ENCODE results near the gene SPAG17.

The SPAG17 gene

DNA sequence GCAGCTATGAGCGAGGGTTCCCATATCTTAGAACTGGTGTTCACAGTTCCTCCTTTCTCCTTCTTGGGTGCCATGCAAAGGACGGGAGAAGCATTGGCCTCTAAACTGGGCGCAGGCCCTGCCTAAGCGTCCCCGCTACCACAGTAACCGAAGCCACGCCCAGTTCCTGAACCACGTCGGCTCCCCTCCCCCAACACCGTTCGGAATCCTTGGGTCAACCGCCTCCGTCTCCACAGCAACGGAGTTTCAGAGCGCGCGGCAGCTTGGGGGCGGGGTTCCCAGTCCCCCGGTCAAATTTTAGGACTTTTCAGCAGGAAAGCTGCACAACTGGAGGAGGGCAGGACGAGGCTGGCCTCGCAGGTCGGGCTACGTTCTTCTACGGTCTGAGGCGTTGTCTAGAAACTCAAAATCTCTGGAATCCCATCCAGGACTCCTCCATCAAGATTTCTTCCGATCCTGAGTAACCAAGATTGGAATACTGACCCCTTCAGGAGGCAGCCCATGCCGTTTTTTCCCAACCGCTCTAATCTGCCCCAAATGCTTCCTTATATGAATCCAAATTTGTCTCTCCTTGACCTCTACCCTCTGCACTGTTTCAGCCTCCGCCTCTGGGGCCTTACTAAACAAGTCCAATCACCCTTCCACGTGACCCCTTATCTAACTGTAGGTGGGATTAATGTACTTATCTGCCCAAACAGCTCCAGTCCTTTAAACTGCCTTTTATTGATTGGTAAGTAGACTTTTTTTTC, at the start of gene SPAG17:
Gene SPAG17, minus strand, starts transcription at position 145 of the 749 bp plus-strand sequence. Its CDS starts 71 bp downstream, at position 74.
- peak in 1 of 2 experiments; percentile 19 for DNase-seq

GRCh38 chr1:118225471-118225870, 40.4 kb upstream of the SPAG17 start:
- no peak for DNase-seq

DNA sequence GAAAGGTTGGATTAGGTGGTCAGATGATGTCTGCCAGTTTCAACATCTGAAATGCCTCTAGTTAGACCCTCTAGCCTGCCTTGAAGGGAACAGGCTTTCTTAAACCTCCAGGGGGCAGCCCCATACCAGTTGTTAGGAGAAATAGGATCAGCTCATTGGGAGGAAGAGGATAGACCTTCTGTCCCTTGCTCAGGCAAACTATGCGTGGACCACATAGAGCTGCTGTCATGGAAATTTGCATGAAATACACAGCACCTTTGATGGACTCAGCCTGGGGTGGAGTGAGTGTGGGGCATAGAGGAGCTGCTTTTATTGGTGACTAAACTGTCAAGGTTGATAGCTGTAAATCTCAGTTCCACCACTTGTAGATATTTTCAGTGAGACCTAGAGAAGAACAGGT, 38.4 kb upstream of the SPAG17 start:
- DNase-seq, result no peak

GRCh38 chr1:118219438-118219837, 34.4 kb upstream of the SPAG17 start:
- no peak for DNase-seq

- no peak for DNase-seq
Observed at GRCh38 chr1:118217141-118217838, 32.3 kb upstream of the SPAG17 start.

GRCh38 chr1:118214866-118215265, 29.8 kb upstream of the SPAG17 start:
- DNase-seq, result no peak

GRCh38 chr1:118210723-118211110, 25.7 kb upstream of the SPAG17 start:
- no peak for DNase-seq

DNA sequence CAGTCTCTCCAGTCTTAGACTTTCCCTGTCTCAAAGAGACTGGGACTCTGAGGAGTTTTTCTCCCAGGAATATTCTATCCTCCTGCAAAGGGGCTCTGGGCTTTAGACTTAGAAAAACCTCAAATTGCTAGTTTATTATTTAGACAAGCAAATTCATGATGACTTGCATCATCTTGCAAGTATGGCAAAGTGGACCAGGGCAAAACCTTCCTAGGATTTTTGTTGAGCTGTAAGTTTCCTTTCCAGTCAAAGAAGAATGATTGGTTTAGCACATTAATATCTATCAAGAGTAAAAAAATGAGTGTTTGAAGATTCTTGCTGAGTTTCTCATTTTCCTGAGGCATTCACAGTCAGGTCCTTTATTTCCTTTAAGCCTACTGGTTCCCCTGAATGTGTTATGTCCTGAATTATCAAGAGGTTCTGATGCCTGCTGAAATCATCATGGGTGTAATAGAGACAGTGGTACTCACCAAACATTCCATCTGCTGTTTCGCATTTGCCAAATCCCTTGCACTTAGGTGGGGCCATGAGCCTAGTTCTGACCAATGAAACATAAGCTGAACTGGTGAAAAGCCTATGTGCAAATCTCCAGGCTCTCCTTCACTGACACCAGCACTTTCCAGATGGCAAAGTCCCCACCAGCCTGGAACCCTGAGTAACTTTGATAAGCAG, 25.2 kb upstream of the SPAG17 start:
- DNase-seq, result no peak

GRCh38 chr1:118209648-118210047, 24.6 kb upstream of the SPAG17 start:
- no peak for DNase-seq

GRCh38 chr1:118206966-118207365, 21.9 kb upstream of the SPAG17 start:
- DNase-seq, result no peak

- no peak for DNase-seq
Observed at GRCh38 chr1:118204648-118205047, 19.6 kb upstream of the SPAG17 start.

- no peak for DNase-seq
Observed at GRCh38 chr1:118204105-118204504, 19.1 kb upstream of the SPAG17 start.

GRCh38 chr1:118202076-118202608, 17.1 kb upstream of the SPAG17 start:
- no peak for DNase-seq

DNA sequence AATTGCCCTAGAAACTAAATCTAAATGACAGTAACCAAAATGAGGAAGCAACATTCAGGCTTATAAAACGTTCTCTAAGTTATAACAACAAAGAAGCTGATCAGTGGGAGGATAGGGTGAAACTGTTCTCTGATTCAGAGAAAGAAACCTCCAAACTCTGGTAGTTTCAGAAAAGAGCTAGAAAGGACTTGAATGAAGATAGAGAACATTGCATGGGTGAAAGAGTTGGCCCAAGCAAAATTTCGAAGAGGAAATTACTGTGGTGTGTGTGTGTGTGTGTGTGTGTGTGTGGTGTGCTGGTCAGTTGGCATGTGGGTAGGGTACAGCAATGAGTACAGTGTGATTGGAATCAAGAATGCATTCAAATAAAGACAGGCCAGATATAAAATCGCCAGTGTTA, 16.5 kb upstream of the SPAG17 start:
- DNase-seq, result no peak

GRCh38 chr1:118200836-118201235, 15.8 kb upstream of the SPAG17 start:
- DNase-seq, result no peak

DNA sequence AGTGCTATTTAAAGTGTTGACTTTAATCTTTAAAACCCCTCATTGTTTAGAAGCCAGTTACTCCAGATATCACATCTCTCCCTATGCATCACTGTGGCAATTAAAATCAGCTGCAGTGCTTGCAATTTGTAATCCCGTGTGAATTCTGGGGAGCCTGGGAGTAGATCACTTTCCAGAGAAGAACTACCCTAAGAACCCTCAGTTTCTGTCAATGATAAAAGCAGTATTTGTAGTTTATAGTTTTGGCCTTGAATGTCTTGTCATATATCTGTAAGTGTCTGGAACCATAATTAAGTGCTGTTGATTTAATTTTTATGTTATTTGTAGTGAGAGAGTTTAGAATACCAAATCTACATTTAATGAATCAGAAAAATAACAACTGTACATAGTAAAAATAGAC, 5.5 kb upstream of the SPAG17 start:
- no peak for DNase-seq

GRCh38 chr1:118189564-118189963, 4.5 kb upstream of the SPAG17 start:
- DNase-seq, result no peak

DNA sequence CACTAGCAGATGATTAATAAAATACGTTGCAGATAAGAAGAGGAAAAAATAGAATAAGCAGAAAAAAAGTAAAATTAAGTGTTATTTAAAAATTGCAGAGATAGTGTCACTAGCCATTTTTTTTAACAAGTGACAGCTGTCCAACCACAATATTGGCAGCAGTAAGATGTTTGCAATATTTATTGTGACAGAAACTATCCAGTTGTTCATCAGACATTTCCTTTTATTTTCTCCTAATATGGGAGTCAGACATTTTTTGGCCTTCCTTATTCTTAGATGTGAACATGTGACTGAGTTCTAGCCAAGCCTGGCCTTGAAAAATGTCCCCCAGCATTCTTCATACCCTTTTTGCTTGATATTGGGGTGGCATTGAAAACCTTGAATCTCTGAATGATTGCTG, 3.4 kb upstream of the SPAG17 start:
- no peak for DNase-seq

GRCh38 chr1:118186026-118186425, 998 bp upstream of the SPAG17 start:
- DNase-seq, result no peak

DNA sequence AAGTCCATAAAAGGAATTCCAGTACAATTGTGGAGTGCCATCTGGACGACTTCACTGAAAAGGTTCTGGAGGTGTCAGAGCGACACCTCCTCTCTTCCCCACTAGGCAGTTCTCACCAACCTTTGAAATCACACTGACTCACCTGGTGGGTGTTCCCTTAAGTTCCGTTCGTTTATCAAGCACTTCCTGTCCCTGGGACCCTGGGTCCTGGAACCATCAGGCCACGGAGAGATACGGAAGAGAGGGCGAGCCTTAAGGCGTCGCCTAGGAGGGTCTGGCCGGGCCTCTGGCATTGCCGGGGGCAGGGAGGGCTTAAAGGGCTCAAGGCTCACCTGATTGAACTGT, 317 bp downstream of the SPAG17 start:
- no peak for DNase-seq

- no peak for DNase-seq
Observed at GRCh38 chr1:118183586-118183985, 1.4 kb downstream of the SPAG17 start.

DNA sequence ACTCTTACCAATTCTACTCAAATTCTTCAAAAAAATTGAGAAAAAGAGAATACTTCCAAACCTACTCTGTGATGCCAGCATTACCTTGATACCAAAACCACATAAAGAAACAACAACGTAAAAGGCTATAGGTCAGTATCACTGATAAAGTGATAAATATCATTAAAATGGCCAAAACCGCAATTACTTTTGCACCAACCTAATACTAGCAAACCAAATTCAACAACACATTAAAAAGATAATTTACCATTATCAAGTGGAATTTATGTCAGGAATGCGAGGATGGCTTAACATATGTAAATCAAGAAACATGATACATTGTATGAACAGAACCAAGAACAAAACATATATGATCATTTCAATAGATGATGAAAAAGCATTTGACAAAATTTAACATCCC, 7.0 kb downstream of the SPAG17 start:
- DNase-seq, result no peak

GRCh38 chr1:118169016-118169415, 16.0 kb downstream of the SPAG17 start:
- DNase-seq, result no peak

GRCh38 chr1:118160806-118161205, 24.2 kb downstream of the SPAG17 start:
- DNase-seq, result no peak

Measured in activated T-cell treated with anti-CD3 and anti-CD28 coated beads, Interleukin-2, amount 50 U/mL, for 48 hours (primary cell).